NCI-H2171 (cell line): ENCODE data around the gene REX1BD.
"Not testable (repeated sequence)": the region's sequence is repeated elsewhere in the genome, so short reads cannot be mapped to it uniquely, and the experiment has no call there.

Experiments
- DNase-seq: peaks from one replicate; lab custom pipeline; 2025; lab: John Stamatoyannopoulos, UW

The REX1BD gene

DNA sequence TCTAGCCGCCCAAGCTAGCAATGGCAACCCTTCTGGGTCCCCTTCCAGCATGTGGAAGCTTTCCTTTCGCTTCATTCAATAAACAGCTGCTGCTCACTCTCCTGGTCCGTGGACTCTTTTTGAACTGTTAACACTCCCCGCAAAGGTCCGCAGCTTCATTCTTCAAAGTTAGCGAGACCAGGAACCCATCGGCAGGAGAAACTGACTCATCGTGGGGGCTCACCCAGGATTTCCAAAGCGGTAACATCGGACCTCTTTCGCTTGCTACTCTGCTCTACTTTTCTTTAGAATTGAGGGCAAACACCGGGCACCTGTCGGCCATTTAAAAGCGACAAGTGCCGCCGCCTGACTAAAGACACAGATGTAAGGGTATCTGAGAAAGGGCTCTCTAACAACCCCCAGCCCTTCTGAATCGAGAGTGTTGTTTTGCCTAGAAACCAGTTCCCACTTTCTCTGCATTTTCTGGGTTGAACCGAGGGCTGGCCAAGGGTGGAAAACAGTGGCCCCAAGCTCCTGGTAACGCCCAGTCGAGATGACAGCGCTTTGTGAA lies 11.2 kb upstream of the REX1BD start:
- DNase-seq = no peak

DNA sequence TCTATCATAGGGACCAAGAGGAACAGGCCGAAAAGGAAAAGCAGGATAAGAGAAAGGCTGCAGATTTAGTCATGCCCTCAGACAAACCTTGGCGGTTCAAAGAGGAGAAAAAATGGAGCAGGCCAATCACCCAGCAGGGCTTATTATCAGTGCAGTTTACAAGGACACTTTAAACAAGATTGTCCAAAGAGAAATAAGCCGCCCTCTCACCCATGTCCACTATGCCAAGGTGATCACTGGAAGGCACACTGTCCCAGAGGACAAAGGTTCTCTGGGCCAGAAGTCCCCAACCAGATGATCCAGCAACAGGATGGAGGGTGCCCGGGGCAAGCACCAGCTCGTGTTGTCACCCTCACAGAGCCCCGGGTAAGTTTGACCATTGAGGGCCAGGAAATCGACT lies 8.3 kb upstream of the REX1BD start:
- no peak for DNase-seq

DNA sequence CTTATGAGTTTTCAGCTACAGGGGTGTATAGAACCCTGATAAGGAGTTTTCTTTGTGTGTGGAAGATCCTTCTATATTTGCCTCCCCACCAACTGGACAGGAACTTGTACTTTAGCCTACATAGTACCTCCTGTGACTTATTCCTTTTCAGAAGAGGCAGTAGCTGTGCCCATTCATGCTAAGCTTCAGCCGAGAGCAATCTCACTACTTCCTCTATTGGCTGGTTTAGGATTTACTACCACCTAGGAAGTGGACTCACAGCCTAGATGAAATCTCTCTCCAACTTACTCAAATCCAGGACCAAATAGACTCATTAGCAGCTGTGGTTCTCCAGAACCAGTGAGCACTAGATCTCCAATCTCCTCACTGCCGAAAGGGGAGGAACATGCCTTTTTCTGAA lies 2.3 kb upstream of the REX1BD start:
- DNase-seq = no peak

DNA sequence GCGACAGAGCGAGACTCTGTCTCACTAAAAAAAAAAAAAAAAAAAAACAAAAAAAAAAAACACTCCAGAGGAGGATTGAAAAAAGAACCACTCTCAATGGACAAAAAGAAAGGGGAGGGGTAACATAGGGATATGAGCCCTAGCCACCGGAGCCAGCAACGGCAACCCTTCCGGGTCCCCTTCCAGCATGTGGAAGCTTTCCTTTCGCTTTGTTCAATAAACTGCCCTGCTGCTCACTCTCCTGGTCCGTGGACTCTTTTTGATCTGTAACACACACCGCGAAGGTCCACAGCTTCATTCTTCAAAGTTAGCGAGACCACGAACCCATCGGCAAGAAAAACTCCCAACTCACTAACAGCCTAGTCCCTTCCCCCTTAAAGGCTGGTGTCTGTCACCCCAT lies 1.0 kb upstream of the REX1BD start:
- DNase-seq = no peak

DNA sequence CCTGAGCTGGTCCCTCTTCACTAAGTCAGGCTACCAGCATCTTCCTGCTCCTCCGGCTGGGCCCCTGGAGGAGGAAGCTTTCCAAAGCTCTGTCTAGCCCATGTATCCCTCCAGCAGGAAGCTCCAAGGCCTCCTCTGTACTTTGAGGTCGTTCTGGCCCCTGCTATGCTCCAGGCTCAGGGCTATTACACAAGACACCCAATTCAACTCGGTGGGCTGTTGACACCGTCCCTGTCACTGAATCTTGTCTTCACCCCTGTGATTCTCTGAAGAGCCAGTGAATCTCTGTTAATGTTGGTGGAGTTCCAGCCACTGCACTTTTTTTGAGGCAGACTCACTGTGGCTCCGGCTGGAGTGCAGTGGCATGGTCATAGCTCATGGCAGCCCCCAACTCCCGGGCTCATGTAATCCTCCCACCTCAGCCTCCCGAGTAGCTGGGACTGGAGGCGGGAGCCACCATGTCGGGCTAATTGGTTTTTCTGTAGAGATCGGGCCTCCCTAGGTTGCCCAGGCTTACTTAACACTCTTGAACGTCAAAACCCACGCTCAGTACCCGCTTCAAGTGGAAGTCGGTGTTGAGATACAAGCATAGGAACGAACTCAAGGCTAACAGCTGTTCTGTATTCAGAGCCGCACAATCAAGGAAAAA lies 512 bp upstream of the REX1BD start:
- DNase-seq = no peak

DNA sequence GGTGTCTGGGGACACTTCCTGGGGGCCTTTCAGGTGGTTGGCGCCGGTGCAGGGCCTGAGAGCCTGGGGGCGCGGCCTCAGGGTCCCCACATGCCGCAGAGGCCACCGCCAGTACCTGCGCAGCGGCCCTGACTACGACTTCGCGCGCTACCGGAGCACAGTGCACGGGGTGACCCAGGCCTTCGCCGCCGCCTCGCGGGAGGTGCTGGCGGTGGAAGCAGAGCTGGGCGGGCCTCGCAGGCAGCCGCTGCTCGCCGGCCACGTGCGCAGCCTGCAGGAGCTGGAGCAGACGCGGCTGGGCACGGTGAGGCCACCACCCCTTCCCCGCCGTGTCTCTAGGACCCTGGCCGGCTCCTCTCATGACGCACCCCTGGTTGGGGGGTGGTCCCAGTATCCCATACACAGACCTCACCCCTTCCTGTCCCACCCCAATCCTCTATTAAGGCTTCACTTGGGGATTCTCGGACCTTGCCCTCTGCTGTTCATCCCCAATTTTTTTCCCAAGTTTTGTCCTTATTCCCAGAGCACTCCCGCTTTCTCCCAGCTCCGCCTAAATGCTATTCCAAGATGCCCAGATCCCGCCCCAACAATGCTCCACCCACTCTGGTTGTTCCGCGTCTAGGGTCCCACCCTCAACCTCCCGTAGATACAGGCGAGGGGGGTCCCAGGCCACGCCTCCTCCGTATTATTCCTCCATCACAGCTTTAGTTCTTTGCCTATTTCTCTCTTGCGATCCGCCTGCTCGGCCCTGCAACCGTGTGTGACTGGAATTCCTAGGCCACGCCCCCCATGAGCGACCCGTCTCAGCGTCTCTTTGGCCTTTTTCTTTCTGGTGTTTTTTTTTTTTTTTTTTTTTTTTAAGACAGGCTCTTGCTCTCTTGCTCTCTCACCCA lies 1.0 kb downstream of the REX1BD start:
- peak; percentile 84 for DNase-seq

DNA sequence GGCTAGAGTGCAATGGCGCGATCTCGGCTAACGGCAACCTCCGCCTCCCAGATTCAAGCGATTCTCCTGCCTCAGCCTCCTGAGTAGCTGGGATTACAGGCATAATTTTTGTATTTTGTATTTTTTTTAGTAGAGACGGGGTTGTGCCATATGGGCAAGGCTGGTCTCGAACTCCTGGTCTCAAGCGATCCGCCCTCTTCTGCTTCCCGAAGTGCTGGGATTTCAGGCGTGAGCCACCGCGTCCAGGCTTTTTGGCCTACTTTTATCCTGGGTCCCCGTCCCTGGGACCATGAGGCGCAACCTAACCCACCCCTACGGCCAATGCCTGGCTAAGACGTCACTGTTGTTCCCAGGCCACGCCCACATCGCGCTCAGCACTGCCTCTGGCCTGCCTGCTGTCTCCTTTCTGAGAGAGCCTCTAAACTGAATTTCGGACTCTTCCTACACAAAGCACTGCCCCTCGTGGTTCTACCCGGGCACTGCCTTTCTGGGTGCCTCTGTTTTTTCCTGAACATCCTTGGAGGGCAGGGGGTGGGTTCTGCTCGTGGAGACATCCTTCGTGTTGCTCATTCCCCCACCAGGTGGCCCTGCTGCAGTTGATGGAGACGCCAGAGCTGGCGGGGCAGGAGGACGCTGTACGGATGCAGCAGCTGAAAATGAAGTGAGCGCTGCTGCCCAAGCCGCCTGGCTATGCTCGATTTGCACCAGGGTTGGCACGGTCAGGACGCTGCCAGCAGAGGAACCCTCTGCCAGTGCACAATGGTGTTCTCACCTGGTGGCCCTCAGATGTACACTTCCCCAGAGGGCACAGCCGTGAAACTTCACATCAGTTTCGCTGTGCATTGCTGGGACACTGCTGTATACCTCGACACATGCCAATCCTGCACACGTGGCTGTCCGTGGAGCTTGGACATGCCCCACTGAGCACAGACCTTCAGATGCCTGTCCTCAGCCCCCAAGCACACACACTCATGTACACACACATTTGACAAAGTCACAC lies 2.0 kb downstream of the REX1BD start:
- peak; percentile 82 for DNase-seq

DNA sequence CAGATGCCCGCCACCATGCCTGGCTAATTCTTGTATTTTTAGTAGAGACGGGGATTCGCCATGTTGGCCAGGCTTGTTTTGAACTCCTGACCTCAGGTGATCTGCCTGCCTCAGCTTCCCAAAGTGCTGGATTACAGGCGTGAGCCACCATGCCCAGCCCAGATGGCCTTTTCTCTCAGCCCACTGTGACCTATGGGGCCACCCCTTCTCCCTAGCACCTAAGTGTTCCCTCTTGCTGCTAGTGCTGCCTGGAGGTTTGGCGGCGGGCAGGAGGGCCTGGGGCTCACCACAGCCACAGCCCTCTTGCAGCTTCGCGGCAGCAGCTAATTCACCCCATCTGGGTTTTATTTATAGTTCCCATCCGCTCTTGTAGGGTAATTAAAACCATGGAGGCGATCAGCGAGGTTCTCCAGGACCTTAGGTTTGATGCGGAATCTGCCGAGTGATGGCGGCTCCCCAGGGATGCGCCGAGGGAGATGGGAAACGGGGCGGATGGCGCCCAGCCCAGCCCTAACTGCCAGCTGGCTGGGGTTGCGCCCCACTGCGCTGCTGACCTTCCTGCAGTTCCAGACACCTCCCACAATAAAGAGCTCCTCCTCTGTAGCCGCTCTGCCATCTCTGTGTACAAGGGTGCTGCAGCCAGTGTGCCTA lies 3.3 kb downstream of the REX1BD start:
- DNase-seq = no peak

DNA sequence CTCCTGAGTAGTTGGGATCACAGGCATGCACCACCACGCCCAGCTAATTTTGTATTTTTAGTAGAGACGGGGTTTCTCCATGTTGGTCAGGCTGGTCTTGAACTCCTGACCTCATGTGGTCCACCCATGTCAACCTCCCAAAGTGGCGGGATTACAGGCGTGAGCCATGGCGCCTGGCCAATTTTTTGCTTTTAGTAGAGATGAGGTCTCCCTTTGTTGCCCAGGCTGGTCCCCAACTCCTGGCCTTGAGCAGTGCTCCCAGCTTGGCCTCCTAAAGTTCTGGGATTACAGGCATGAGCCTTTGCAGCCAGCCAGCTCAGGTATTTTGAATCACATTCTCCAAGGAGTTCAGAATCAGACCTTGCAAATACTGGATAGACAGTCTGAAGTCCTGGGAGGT lies 4.1 kb downstream of the REX1BD start:
- DNase-seq = not testable (repeated sequence)

DNA sequence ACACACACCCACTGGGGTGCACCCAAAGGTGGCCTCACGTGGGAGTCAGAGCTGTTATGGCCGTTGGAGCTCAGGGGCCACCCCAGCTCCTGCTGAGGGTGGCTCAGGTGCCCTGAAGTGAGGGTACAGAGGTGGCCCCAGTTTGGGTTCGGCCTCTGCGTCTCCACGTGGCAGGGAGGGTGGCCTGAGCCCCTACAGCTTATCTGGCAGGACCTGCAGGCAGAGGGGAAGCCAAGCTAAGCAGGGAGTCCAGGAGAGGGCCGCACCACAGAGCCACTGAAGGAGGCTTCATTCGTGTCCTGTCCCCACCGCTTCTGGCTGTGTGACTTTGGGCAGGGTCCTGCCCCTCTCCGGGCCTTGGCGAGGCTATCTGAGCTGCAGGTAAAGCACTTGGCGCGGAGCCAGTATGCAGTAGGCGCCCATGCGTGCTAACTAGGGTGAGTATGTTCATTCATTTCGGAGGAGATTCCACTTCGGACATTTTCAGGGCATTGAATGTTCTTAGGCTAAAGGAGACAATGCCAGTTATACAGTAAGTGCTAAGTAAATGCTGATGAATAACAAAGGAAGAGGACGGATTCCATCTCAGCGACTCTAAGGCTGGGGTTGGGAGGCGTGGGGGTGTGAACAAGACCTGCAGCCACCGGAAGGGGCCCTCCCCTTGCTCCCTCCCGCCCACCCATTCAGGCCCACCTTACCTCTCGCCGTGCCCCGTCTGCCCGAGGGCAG lies 4.9 kb downstream of the REX1BD start:
- no peak for DNase-seq

DNA sequence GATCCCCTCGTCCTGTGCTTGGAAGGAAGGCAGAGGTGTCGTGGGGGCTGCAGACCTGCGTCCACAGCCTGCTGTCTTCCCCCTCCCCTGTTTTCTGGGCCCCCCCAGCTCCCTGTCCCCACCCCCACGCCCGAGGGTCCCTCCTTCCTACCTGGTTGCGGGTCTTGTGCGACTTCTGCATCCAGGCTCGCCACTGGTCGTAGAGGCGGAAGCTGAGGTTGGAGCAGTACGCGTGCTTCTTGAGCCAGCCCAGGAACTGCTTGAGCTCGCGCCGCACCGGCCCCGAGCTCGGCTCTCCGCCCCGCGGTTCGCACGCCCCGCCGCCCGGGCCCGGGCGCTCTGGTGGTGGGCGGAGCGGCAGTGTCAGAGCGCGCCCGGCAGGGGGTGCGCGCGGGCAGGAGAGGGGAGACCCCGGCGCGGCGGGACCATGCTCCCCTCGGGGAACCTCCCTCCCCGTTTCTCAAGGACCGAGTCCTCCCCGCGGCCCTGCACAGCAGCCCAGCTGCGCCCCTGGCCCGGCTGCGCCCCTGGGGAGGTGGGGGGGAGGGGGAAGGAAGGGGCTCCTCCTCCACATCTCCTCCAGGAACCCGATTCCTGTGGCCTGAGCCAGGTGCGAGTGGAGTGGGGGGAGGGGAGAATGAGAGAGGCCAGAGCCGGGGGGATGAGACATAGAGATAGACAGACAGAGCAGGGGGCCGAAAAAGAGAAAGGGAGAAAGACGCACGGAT lies 5.7 kb downstream of the REX1BD start:
- DNase-seq = peak; percentile 75

DNA sequence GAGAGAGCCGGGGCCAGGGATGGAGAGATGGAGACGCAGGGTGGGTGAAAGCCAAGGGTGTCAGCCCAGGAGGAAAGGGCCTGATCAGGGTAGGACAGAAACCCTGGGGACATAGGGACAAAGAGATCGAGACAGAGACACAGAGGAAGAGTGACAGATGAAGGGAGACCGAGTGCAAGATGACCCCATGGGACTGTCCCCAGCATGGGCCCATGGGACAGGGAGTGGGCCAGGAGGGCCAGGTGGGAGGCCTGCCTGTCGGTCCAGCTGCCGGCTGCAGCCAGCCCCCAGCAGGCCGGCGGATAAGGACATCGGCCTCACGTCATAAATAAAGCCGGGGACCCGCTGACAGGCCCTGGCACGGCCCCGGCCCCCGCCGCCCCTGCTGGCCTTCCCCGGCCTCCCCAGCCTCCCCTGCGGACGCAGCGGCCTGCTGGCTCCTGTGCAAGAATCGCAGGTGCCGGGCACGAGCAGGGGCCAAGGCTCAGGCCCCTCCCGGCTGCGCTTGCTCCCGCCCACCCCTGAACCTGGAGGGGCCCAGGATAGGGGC lies 6.3 kb downstream of the REX1BD start:
- DNase-seq = no peak

DNA sequence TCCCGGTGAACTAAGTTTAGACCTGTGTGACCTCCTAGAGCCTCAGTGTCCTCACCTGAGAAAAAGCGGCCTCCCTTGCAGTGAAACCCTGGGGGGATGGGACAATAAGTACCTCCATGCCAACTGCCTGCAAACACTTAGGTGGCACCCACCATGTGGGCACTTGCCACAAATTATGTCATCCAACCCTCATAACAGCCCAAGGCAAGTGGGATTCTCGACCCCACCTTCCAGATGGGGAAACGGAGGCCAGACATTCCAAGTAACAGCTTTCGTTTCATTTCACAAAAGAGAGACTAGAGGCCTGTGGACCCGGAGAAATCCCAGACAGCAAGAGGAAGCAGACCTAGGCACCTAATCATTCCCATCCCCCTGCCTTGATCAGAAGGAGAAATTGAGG lies 6.9 kb downstream of the REX1BD start:
- DNase-seq = no peak

DNA sequence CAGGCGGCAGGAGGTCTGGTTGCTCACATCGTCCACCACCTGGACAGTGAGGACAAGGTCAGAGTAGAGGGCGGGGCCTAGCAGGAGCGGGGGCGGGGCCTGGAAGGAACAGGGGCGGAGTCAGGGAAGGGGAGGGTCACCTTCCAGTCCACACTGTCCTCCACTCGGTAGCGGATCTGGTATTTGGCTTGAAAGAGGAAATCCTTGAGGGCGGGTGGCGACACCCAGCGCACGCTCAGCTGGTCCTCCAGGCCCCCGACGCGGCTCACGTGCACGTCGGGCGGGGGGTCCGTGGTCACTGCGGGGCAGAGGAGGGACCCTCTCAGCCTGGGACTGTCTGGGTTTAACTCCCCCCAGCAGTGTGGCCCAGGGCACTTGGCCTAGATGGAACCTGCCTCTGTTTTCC lies 8.2 kb downstream of the REX1BD start:
- DNase-seq = no peak

DNA sequence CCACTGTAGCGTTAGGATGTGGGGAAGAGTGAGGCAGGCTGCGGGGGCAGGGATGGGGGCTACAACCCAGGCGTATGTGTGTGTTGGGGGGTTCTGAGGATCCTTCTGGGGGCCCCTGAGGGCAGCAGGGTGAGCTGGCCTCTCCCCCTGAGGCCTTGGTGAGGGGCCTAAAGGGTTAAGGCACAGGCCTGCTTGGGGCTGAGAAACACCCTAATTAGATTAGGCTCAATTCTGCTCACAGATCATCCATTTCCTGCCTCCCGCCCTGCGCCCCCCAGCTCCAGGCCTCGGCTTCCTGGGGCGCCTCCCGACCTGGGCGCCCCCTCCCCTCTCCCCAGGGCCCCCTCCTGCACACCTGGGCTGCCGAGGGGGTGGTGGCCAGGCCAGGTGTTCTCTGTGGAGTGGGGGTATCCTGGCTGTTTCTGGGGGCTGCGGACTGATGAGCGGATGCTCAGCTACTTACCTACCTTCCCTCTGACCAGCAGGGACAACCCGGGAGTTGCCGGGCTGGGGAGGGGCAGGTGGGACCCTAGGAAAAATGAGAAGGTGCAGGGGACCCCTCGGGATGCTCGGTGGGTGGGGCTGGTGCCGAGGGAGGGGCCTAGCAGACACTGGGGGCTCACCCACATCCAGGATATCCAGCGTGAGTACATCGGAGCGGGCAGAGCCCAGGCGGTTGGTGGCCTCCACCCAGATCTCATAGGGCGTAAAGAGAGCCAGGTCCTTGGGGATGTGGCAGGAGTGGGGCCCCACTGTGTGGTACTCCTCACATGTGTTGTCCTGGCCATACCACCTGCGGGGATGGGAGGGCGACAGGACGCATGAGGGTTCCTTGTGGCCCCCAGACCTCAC lies 9.4 kb downstream of the REX1BD start:
- no peak for DNase-seq

DNA sequence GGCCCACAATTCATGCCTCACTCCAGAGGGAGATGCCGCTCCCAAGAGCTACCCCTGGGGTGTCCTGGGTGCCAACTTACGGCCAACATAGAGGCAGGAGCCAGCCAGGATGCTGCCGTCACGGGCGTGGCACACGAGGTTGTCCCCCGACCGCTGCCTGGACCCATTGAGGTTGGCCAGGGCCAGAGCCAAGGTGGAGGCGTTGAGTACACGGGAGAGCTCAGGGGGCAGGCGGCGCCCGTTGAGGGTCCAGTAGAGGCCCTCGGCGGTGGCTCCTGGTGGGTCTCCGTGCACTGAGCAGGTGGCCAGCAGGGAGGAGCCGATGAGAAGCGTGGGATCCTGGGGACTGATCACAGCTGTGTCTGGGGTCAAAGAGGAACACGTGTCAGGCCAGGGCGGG lies 10.9 kb downstream of the REX1BD start:
- DNase-seq = no peak

DNA sequence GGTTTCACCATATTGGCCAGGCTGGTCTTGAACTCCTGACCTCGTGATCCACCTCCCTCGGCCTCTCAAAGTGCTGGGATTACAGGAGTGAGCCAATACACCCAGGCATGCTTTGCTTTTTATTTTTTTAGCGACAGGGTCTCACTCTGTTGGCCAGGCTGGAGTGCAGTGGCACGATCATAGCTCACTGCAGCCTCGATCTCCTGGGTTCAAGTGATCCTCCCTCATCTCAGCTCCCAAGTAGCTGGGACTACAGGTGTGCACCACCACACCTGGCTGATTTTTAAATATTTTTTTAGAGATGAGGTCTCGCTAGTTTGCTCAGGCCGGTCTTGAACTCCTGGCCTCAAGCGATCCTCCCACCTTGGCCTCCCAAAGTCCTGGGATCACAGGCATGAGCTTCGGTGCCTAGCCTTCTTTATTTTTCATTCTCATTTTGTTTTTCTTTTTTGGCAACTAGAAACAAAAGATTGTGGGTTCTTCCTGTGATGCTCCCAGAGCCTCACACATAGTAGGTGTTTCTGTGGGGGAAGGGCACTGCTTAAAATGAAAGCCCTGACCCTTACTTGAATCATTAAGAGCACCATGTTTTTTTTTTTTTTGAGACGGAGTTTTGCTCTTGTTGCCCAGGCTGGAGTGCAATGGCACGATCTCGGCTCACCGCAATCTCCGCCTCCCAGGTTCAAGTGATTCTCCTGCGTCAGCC lies 12.2 kb downstream of the REX1BD start:
- DNase-seq = not testable (repeated sequence)

DNA sequence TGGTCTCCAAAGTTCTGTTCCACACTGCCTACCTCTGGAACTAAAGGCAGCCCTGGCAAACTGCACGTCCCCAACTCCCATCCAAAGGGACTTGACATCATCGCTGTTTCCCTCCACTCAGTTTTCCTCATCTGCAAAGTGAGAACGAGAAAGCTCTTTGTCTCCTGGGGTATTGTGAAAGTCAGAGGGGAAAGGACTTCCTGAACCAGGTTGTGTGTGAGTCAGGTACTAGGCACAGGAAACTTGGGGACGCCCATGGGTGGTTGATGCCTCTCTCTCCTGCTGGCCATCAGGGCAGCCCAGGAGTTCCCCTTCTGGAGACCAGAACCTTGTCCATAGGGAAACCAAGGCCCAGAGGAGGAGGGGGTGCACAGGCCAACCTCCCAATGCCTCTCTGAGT lies 13.3 kb downstream of the REX1BD start:
- no peak for DNase-seq
